GM13977 (cell line): Measurements from ENCODE around the gene PRKAR1B.
A peak's percentile ranks its signal among the peaks of the same experiment; 100 is the strongest.

Source experiments
- DNase-seq: peaks from one replicate; pipeline ENCODE4 v3.0.0; 2012; ENCODE audit warnings: low spot score
- CTCF ChIP-seq: IDR thresholded peaks from 2 replicates; pipeline ENCODE4 v1.5.1; 2012; ENCODE audit warnings: mild to moderate bottlenecking, control low read depth; ENCODE audit not compliant: insufficient read depth; ENCODE audit errors: extremely low read depth, missing control alignments
- in situ Hi-C: fragments of 300-500 bp; cut with MboI; formaldehyde crosslinking; loops from one replicate; pipeline ENCODE4 v1.12.0; 2022; ENCODE audit warnings: low sequenced_read_pairs, low pct_unique_long_range_greater_than_20kb, mixed read lengths, inconsistent platforms; ENCODE audit not compliant: unreplicated experiment

PRKAR1B gene

GRCh38 chr7:734214-734613 lies 7.1 kb upstream of the PRKAR1B start:
- DNase-seq: no peak
- in situ Hi-C loops: no loop called here
- no peak for TF ChIP-seq CTCF

- TF ChIP-seq CTCF: no peak
- DNase-seq: no peak
- in situ Hi-C loops: no loop called here
Measured at GRCh38 chr7:732556-732955, 5.5 kb upstream of the PRKAR1B start.

GRCh38 chr7:732094-732541 lies 5.0 kb upstream of the PRKAR1B start:
- TF ChIP-seq CTCF: peak; percentile 42
- in situ Hi-C loops: no loop called here
- DNase-seq: no peak

GRCh38 chr7:731440-732085 lies 4.5 kb upstream of the PRKAR1B start:
- no peak for DNase-seq
- TF ChIP-seq CTCF: no peak
- in situ Hi-C loops: no loop called here

- DNase-seq: no peak
- TF ChIP-seq CTCF: no peak
- in situ Hi-C loops: no loop called here
Measured at GRCh38 chr7:730501-731439, 3.7 kb upstream of the PRKAR1B start.

- no peak for DNase-seq
- no peak for TF ChIP-seq CTCF
- in situ Hi-C loops: no loop called here
Measured at GRCh38 chr7:729140-730000, 2.3 kb upstream of the PRKAR1B start.
